Measurements from ENCODE around the gene SREBF2.

SREBF2 gene

DNA sequence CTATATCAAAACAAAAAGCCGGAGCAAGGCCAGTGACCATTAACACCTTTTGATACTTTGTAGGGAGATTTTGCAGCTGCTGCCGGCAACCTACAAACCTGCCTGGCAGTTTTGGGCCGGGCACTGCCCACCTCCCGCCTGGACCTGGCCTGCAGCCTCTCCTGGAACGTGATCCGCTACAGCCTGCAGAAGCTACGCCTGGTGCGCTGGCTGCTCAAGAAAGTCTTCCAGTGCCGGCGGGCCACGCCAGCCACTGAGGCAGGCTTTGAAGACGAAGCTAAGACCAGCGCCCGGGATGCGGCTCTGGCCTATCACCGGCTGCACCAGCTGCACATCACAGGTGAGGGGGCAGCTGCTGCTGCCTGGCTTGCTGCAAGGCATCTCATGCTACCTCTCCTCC, 47.7 kb downstream of the SREBF2 start:
- DNase-seq = no peak

DNA sequence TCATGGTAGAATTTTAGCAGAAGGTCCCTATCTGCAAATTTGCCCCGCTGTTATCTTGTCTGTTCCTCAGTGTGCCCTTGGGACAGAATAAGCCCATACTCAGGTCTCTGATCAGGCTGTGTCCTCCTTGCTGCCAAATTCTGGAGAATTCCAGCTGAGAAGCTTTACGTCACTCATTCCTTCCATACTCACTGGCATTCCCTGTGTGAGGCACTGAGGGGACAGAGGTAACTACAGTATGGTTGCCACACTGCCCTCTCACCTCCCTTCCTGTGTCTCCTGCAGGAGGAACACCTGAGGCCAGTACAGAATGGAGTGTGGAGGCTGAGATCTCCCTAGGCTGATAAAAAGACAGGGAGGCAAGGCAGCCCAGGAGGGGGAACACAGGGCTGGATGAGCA, 50.5 kb downstream of the SREBF2 start:
- no peak for DNase-seq

DNA sequence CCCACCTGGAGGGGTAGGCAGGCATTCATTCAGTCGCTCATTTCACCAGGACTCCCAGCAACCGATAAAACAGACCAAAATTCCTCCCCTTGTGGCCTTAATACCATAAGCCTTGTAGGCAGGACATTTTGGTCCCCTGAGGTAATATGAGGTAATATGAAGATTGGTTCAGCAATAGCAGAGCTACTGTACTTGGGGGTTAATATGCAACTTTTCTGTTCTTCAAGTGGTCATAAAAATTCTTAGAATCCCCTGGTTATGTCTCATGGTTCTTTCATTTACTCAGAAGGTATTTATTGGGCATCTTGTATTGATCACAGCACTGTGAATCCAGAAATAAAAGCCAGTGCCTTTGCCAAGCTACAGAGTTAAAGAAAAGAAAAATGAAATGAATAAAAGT, 52.2 kb downstream of the SREBF2 start:
- DNase-seq = no peak

DNA sequence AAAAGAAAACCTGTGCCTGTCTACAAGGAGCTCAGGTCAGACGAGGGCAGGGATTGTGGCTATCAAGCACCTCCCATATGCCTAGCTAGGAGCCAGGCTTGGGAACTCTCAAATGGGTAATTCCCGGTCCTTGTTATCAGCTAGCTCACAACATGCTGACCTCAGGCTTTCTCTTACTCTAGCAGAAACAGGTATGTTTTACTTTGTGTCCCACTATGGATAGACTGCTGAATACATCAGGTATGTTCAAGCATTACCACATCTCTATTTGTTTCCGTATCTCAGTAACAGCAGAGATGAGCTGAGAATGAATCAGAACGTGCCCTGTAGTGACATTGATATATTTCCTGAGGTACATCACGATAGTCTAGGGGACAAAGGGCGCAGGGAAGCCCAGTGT, 52.6 kb downstream of the SREBF2 start:
- no peak for DNase-seq

DNA sequence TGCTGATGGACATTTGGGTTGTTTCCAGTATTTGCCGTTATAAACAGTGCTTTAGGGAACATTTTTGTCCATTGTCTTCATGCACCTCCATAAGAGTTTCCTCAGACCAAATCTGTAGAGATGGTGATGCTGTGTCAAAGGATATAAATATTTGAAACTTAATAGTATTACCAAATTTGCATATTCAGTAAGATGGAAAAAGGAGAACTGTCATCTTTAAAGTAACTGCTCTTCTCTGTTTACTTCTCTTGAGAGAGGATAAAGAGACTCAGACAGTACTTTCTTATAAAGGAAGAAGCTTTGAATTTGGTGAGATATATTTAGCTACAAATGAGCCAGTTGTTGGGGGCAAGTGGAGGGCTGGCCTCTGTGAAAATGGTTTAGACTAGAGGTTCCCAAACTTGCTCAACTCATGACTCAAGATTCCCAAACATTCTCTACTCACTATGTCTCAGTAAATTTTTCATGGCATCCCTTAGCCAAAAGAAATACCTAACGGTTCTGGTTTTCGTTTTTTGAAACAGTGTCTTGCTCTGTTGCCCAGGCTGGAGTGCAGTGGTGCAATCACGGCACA, 55.8 kb downstream of the SREBF2 start:
- no peak for DNase-seq

DNA sequence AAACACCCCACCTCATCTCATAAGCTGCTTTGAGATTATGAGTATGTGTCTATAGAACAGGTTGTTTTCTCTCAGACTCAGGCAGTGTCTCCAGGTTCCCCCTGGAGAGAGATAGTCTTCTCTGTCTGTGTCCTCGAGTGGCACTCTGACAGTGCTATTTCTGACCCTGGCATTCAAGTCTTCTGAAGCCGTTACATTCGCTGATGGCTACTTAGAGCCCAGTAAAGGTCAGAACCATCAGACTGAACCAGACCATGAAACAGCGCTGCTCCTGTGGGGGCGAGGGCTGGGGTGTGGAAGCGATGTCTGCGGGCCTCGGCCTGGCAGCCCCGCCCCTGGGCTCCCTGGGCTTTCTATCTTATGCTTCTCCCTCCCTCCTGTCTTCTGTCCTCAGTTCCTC, 58.5 kb downstream of the SREBF2 start:
- DNase-seq = no peak

DNA sequence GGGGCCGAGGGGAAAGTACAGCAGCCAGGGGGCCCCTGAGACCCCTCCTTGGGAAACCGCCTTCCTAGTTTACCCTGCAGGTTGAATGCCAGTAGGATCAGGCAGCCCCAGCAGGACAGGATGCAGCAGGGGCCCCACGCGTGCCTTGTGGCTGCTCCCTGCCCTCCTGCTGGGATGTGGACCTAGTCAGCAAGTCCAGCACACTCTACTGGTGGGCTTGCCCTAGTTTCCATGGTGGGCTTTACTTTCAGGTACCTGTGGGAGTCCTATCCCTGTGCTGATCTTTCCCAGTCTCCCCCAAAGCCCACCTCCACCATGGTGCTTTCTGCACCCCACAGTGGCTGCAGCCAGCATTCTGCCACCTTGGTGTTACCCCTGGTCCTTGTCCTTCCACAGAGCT, 59.8 kb downstream of the SREBF2 start:
- no peak for DNase-seq

DNA sequence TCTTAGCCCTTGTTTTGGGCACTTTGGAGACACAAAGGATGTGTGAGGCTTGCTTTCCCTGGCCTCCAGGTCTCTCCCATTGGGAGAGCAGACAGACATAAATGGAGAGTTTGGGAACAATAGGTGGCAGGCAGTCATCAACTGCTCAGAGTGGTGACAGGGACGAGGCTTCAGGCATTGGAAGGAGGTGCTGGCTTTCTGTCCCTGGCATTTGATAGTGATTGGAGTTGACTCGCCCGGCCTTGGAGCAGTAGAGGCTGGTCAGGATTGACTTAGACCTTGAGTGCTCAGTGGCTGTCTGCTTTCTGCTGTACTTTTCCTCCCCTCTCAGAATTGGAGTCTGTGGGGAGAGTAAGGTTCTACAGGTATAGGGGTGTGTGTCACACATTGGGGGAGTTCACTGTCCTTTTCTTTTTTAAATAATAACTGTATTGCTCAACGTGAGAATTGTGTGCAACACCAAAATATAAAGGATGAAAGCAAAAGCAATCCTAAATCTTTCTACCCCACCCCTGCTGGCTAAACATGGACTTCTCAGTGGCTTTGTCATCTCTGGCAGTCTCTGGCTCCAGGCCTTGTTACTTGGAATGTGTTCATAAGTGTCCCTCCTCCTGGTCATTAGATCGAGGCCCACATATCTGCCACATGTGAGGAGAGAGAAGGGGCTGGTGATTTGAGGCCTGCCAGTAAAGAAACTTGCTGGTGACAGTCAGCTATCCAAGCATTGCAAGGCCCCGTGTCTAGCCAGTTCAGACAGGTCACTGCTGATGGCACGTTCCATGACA, 60.9 kb downstream of the SREBF2 start:
- DNase-seq = no peak

DNA sequence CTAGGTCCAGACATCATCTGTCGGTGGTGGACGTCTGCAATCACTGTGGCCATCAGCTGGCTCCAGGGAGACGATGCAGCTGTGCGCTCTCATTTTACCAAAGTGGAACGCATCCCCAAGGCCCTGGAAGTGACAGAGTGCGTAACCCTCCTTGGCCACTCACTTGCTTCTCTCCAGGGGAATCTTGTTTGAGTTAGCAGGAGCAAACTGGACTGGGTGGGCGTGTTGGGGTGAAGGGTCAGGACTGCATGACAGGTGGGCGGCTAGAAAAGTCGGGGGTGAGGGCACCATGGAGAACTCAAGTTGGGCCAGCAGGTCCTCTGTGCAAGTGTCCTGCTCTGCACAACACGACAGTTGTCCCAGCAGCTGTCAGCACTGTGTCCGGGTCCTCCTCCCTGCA, 65.7 kb downstream of the SREBF2 start:
- no peak for DNase-seq

DNA sequence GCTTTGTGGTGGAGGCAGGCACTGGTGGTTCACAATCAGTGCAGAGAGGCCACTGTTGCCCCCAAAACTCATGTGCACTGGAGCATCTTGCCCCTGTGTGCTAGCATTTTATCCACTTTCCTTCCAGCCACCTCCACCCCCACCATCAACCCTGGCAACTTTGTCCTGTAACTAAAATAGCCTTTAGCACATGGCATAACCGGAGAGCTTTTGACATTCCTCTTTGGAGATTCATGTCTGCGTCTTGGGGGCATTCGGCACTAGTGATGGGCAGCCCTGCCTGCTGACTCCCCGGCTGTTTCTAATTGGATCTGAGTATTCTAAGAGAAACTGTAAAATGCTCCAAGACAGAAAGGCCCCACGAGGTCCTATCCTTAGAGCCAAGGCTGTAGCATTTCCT, 66.2 kb downstream of the SREBF2 start:
- DNase-seq = no peak

DNA sequence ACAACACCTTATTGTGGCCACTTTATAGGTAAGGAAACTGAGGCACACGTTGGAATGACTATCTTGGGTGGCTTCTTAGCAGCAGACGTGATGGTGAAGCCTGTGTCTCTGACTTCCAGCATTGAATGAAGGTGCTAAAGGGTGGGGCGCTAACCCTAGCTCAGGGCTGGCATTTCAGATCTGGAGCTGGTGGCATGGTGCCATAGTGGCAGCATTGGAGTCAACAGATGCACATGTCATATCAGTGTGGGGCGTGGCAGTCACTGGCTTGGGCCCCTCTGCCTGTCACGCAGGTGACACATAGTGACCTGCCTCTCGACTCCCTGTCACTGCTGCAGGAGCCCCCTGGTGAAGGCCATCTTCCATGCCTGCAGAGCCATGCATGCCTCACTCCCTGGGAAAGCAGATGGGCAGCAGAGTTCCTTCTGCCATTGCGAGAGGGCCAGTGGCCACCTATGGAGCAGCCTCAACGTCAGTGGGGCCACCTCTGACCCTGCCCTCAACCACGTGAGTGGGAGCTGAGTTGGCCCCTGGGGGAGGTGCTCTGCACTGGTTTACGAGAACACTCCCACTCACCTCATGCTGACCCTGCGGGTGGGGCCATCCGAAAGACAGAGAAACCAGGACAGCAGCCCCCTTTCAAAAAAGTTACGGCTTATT, 67.2 kb downstream of the SREBF2 start:
- no peak for DNase-seq

DNA sequence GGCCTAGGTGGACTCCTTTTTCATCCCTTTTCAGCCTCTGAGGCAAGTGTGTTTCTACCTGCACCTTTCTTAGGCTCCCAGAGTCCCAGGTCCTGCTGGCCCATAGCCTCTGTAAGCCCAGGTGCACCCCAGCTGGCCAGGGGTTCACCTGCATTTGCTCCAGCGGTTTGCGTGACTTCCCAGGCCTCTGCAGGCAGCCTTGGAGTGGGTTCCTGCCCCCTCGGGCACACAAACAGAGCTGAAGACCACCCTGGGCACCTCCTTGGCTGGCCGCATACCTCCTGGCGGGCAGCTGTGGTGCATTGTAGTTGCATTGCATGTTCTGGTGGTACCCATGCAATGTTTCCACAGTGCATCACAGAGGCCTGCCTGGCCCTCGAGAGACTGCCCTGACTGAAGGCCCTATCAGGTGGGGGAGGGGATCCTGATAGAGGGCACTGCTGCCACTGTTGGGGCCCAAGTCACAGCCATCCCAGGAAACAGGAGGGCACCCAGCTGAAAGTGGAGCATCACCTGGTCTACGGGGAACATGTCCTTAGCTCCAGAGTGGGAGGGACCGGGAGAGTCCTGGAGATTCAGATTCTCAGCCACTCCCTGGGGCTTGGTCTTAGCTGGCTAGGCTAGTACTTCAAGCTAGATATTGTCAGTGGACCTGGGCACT, 67.9 kb downstream of the SREBF2 start:
- DNase-seq = no peak

DNA sequence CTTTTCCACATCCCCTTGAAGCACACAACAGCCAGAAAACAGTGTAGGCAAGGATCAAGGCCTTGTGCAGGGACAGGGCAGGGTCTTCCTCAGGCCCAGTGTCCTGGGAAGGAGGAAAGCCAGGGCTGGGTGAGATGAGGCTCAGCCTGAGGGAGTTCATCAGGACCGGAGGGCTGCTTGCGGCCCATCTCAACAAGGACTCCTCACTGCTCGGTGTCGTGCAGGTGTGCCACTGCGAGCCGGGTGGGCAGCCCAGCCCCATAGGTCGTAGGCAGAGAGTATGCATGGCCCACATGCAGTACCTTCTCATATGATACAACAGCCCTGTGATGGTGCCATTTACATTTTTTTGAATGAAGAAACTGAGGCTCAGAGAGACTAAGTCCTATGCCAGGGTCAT, 69.1 kb downstream of the SREBF2 start:
- DNase-seq = no peak

DNA sequence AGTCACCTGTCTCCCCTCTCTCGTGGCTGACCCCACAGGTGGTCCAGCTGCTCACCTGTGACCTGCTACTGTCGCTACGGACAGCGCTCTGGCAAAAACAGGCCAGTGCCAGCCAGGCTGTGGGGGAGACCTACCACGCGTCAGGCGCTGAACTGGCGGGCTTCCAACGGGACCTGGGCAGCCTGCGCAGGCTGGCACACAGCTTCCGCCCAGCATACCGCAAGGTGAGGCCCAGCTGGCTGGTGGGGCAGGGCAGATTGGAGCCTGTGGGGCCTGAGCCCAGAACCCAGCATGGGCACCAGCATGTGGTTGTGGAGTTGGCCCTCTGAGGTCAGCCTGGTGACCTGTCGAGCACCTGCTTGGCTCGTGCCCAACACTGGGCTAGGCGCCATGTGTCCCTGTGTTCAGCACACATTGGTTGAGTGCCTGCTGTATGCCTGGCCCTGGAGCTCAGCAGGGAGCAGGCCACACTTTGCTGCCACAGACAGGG, 70.1 kb downstream of the SREBF2 start:
- DNase-seq = no peak

DNA sequence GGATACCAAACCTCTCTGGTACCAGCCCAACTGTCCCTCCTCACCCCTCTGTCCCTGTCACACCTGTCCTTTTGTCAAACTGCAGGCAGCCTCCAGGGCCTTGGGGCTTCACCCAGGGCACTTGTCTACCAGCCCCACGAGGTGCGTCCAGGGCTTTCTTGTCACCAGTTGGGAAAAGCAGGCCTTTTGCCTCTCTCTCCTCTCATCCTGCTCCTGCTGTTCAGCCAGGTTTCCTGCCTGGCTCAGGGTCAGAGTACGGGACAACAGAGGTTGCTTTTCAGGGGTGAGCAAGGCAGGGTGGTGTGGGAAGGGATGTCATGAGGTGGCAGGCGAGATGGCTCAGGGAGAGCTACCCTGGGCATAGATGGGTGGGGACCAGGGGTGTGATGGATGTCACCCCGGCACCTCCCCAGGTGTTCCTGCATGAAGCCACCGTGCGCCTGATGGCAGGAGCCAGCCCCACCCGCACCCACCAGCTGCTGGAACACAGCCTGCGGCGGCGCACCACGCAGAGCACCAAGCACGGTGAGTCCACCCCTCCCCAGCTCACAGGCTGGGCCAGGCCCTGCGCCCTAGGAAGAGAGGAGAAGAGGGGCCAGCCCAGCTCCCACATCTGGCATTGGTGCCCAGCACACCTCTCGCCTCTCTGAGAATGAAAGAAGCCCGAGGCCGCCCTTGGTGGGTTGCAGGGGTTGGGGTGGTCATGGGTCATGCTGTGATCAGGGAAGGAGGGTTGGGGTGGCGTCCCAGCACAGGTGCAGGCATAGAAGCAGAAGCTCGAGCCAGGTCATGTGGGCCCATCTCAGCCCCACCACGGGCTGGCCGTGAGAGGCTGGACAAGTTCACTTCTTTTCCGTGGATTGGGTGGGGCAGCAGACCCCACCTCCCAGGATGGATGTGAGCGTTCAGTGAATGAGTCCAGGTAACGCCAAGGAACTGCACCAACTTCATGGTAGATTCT, 71.8 kb downstream of the SREBF2 start:
- no peak for DNase-seq

DNA sequence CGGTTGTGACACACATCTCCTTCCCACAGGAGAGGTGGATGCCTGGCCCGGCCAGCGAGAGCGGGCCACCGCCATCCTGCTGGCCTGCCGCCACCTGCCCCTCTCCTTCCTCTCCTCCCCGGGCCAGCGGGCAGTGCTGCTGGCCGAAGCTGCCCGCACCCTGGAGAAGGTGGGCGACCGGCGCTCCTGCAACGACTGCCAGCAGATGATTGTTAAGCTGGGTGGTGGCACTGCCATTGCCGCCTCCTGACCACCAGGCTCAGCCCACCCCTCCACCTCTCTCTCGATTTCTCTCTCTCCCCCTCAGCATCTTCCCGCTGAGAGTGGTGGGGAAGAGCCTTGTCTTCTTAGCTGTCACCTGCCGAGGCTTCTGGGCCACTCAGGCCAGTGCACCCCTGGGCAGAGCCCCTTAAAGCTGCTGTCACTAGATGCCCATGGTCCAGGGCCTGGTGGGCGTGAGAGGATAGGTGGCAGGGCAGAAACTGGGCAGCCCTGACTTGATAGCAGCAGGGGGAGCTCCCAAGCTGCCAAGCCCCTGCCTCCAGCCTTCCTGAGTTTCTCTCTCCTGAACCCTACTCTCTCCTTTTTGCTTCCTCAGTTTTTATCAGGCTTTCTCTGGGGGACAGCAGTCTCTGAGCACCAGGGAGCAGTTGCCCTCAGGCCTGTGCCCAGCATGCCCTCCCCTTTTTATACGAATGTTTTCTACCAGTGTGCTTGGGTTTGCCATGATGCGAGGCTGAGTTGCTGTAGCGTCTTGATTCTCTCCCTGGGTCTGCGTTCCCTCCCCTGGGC, 72.7 kb downstream of the SREBF2 start:
- no peak for DNase-seq

DNA sequence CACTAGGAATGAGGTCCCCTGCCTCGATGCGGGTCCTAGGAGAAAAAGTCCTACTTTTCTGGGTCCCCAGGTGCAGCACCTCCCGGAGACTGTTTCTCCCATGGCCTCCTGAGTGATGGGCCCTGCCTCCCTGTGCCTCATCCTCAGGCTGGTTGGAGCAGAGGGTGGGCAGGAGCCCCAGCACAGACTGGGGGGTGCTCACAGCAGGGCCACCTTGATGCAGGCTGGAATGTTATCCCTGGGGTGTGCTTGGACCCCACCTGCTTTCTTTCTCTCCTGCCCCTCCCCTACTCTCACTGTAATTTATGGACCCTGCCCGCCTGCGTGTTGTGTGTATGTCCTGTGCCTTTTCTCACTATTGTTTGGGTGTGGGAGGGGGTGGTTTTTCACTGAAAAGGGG, 73.9 kb downstream of the SREBF2 start:
- no peak for DNase-seq

DNA sequence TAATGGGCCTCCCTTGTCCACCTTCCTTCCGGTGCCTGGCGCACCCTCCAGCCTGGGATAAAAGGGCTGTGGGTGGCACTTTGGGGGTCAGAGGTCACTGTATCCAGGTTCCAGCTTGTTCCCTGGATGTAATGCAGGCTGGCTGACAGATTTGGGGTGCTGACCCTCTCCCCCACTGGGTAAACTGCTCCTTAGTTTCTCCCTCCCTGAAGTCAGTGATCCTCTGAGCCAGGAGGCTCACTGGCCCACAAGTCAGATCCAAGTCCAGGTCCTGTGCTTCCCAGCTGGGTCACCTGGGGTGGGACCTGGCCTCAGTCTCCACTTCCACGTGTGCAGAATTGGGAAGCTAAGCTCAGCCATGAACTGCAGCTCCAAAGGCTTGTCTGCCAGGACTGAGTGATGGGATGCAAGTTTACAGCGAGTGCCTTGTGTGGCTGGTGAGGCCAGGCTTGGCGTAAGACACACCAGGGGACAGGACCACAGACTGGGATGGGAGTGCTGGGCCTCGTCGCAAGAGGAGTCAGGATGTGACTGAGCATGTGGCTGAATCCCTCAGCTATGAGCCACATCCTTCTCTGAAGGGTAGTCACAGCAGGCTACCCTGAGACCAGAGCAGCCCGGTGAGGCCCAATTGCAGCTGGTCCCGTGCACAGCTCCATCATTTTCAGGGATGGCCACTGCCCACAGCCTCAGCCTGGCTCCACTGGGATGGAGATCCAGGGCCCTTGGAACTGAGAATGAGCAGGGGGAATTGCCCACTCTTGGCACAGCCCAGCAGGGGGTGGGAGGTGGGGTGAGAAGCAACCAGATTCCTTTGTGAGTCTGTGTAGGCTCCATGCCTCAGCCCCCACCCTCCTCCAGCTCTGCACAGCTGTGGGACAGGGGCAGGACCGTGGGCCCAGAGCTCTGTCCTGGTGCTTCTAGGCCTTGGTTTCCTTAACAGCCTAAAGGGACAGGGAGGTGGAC, 74.8 kb downstream of the SREBF2 start:
- no peak for DNase-seq

DNA sequence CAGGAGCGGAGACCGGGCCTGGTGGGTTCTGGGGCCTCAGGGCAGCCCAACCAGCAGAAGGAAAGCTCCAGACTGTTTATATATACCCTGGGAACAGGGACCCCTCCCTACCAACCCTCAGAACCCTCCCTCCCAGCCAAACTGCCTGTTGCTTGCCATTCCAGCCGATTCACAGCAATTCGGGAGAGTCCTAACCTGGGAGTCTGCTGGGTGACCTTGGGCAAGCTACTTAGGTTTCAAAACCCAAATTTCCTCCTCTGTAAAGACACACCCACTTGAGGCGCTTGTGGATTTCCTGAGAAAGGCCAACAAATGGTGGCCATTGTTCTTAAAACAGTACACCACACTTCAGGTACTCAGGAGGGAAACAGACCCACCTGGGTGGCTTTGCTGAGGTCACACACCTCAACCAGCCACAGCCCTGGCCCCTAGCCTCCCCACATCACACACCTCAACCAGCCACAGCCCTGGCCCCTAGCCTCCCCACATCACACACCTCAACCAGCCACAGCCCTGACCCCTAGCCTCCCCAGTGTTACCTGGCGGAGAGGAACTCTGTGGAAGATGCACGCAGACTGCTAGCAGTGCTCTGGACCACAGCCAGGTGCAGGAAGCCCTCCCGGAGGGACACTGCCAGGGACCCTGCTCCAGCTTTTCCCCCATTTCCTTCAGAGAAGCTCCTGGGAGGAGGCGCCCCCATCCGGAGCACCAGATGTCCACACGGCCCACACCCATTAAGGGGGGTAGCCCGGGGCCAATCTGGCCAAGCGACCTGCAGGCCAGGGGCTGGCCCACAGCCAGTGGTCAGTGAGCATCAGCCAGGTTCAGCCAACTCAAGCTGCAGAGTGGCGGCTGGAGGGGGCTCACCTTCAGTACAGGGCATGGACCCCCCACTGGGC, 75.8 kb downstream of the SREBF2 start:
- no peak for DNase-seq

Measured in midbrain (tissue), 1 donor.